Breast epithelium (tissue), 4 donors: Measurements from ENCODE around the gene SAMM50. TPM values are rescaled to one million over a fixed set of nuclear protein-coding genes. Genes with fewer than 3 reads are reported as not detected.

Experiments
- DNase-seq, 2 donors: peaks; one replicate each; pipeline ENCODE4 v3.0.0-alpha.2; 2019; ENCODE audit warnings: low spot score in 2 of 2
- H3K27ac ChIP-seq, 2 donors: fragments of 200-600 bp; sonication (generic) in 1 of 2; one replicate each; pipeline ENCODE4 v1.5.1; 2016 to 2019; ENCODE audit warnings: mild to moderate bottlenecking in 1 of 2
- H3K27me3 ChIP-seq, 2 donors: fragments of 200-600 bp; sonication (generic) in 1 of 2; one replicate each; pipeline versions ENCODE4 v1.5.1 to v1.6.0; 2017 to 2019; ENCODE audit warnings: control low read depth in 1 of 2, mild to moderate bottlenecking in 1 of 2
- H3K36me3 ChIP-seq: fragments of 200-600 bp; one replicate; pipeline ENCODE4 v1.5.1; 2019
- H3K4me1 ChIP-seq, 2 donors: fragments of 200-600 bp; sonication (generic); one replicate each; pipeline ENCODE4 v1.5.1; 2016 to 2019; ENCODE audit warnings: control low read depth in 1 of 2
- H3K4me3 ChIP-seq, 3 donors: fragments of 200-600 bp; sonication (generic); 1 replicate in 2 of 3; 2 replicates in 1 of 3; pipeline ENCODE4 v1.5.1; 2016 to 2019; ENCODE audit warnings: mild to moderate bottlenecking in 3 of 3, moderate library complexity in 2 of 3
- H3K9me3 ChIP-seq, 2 donors: fragments of 200-600 bp; sonication (generic) in 1 of 2; one replicate each; pipeline ENCODE4 v1.5.1; 2016 to 2019; ENCODE audit warnings: control low read depth in 1 of 2
- CTCF ChIP-seq, 3 donors: fragments of 450-650 bp; IDR thresholded peaks; one replicate each; pipeline ENCODE4 v1.5.1; 2016 to 2017; ENCODE audit warnings: antibody characterized with exemption in 3 of 3, mild to moderate bottlenecking in 3 of 3, moderate library complexity in 3 of 3
- POLR2A ChIP-seq: fragments of 450-650 bp; IDR thresholded peaks from one replicate; pipeline ENCODE4 v1.6.1; 2016; ENCODE audit warnings: antibody characterized with exemption, mild to moderate bottlenecking, moderate library complexity
- POLR2AphosphoS5 ChIP-seq, 3 donors: sonication (generic); formaldehyde crosslinking; IDR thresholded peaks; one replicate each; pipeline ENCODE4 v1.6.1; 2017; ENCODE audit warnings: antibody characterized with exemption in 3 of 3
- intact Hi-C: fragments of 100-400 bp; cut with DNase I; formaldehyde crosslinking; loops from one replicate; pipeline ENCODE4 v1.15.1; 2023; ENCODE audit warnings: low total_unique reads
- total RNA-seq, 3 donors: library from RNA; depleted of rRNA; stranded (reverse); fragments of >200 nt; gene quantifications; one replicate each; pipeline ENCODE4 v1.1.0, GENCODE V29; 2016

SAMM50 gene
- total RNA-seq, 3 donors from 2014 or later: 36.1 to 40.6 (median 36.4) TPM

- no peak for TF ChIP-seq CTCF (IDR thresholded peaks at IDR 0.05)
- TF ChIP-seq POLR2A: no peak
- TF ChIP-seq POLR2AphosphoS5 (IDR thresholded peaks at IDR 0.05): no peak
- intact Hi-C loops: no loop called here
- Histone ChIP-seq H3K27ac (peak overlapping the region; percentile 54 to 93), H3K9me3 (no peaks in the 10 kb centered on the region), H3K36me3 (no peaks in the 10 kb centered on the region), H3K4me3 (peak overlapping the region; percentile 59 to 94 (median 64)), H3K27me3 (no peaks in the 10 kb centered on the region), H3K4me1 (no peaks in the 10 kb centered on the region)
- DNase-seq: peak in 1 of 2 donors; percentile 19
Observed at GRCh38 chr22:44025171-44026065, 70.2 kb downstream of the SAMM50 start.

GRCh38 chr22:44026066-44026629, 70.9 kb downstream of the SAMM50 start:
- H3K27ac ChIP-seq: peak overlapping the region; percentile 46 to 93
- no peaks in the 10 kb centered on the region for H3K27me3 ChIP-seq
- no peaks in the 10 kb centered on the region for H3K4me1 ChIP-seq
- intact Hi-C loops: no loop called here
- DNase-seq: no peak
- H3K4me3 ChIP-seq: peak overlapping the region; percentile 19 to 94 (median 59)
- H3K36me3 ChIP-seq: no peaks in the 10 kb centered on the region
- TF ChIP-seq POLR2A (no peak), POLR2AphosphoS5 (IDR thresholded peaks at IDR 0.05) (no peak), CTCF (IDR thresholded peaks at IDR 0.05) (no peak)
- H3K9me3 ChIP-seq: no peaks in the 10 kb centered on the region

- peak overlapping the region; percentile 46 to 93 for H3K27ac ChIP-seq
- no peaks in the 10 kb centered on the region for H3K4me1 ChIP-seq
- peak overlapping the region; percentile 19 to 94 (median 59) for H3K4me3 ChIP-seq
- H3K9me3 ChIP-seq: no peaks in the 10 kb centered on the region
- DNase-seq: peak in 1 of 2 donors; percentile 59
- no peaks in the 10 kb centered on the region for H3K27me3 ChIP-seq
- no peaks in the 10 kb centered on the region for H3K36me3 ChIP-seq
- intact Hi-C loops: no loop called here
- no peak for TF ChIP-seq CTCF (IDR thresholded peaks at IDR 0.05)
- TF ChIP-seq POLR2A: no peak
- TF ChIP-seq POLR2AphosphoS5 (IDR thresholded peaks at IDR 0.05): peak in 1 of 3 donors; percentile 28
Observed at GRCh38 chr22:44026630-44027511, 71.6 kb downstream of the SAMM50 start.

GRCh38 chr22:44028091-44028490, 72.8 kb downstream of the SAMM50 start:
- no peak for DNase-seq
- Histone ChIP-seq H3K4me1 (no peaks in the 10 kb centered on the region), H3K27ac (no peak overlapping the region), H3K4me3 (no peak overlapping the region), H3K36me3 (no peaks in the 10 kb centered on the region), H3K27me3 (no peaks in the 10 kb centered on the region), H3K9me3 (no peaks in the 10 kb centered on the region)
- TF ChIP-seq POLR2A (no peak), POLR2AphosphoS5 (IDR thresholded peaks at IDR 0.05) (no peak)
- intact Hi-C loops: no loop called here

GRCh38 chr22:44029069-44029468, 73.8 kb downstream of the SAMM50 start:
- H3K4me3 ChIP-seq: no peak overlapping the region
- H3K4me1 ChIP-seq: no peaks in the 10 kb centered on the region
- DNase-seq: no peak
- H3K27me3 ChIP-seq: no peaks in the 10 kb centered on the region
- no peak for TF ChIP-seq CTCF (IDR thresholded peaks at IDR 0.05)
- intact Hi-C loops: no loop called here
- H3K9me3 ChIP-seq: no peaks in the 10 kb centered on the region
- H3K36me3 ChIP-seq: no peaks in the 10 kb centered on the region
- H3K27ac ChIP-seq: no peak overlapping the region
